Measurements from ENCODE around the gene ZBTB7C.

The ZBTB7C gene

DNA sequence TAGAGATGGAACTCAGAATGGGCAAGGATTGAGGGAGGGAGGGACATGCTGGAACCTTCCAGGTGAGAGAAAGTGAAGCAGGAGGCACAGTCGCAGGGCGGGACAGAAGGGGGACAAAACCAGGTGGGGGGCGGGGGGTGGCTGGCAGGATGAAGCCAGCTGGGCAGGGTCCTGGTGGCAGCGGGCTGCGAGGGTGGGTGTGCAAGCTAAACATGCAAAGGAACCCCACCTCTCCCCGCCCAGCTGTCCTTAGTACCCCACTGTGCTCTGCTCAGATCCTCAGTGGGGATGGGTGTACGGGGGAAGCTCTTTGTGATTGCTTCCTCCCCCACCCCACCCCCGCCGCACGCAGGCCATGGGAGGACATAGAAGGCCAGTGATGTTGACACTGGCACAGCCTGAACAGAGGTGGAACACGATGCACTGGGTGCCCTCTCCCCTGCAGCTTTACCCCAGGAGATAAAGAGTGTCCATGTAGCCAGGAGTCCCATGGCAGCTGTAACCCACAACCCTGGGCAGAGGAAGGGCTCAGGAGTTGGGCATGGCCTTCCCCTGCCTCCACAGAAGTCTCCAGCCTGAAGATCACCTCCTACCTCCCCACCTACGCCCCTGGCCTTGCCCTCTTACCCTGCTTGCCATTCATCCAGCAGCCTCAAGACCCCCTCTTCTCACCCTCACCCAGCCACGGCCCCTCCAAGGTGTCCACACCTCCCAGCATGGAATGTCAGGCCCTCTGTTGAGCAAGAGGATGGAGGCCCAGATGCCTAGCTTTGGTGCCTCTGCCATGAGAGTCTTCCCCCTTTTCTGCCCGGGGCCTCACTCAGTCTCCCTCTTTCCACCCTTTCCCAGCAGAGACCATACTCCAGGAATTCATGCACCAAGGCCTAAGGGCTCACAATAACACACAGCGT is 206.6 kb downstream of the ZBTB7C start:
- DNase-seq (ENCODE audit: extremely low spot score): no peak
- TF ChIP-seq TARDBP (IDR thresholded peaks at IDR 0.05) (no peak), HDGF (IDR thresholded peaks at IDR 0.05; ENCODE audit: borderline replicate concordance) (no peak), FOXM1 (IDR thresholded peaks at IDR 0.05; ENCODE audit: borderline replicate concordance) (no peak), LEF1 (IDR thresholded peaks at IDR 0.05; ENCODE audit: borderline replicate concordance) (no peak), SP1 (IDR thresholded peaks at IDR 0.05) (no peak), CTBP1 (IDR thresholded peaks at IDR 0.05; ENCODE audit: borderline replicate concordance) (no peak), FOXA1 (IDR thresholded peaks at IDR 0.05) (no peak), FOXK2 (IDR thresholded peaks at IDR 0.05) (no peak)
- ChIA-PET CTCF (no interaction called here), POLR2A (no interaction called here)

DNA sequence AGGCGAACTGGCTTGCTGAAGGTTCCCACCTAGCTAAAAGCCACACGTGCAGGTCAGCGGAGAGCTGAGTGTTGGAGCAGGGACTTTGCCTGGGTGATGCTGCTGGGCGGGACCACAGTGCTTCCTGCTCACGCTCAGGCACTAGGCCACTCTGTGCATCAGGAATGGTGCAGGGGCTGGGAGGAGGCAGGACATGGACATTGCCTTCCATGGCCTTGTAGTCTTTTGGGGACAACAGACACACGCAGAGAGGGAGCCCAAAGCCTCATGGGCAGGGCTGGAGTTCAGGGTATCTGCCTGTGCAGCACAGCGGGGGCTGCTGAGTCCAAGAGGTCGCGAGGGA is 207.2 kb downstream of the ZBTB7C start:
- no peak for TF ChIP-seq BHLHE40 (IDR thresholded peaks at IDR 0.05; ENCODE audit: borderline replicate concordance)
- no peak for TF ChIP-seq NFRKB (IDR thresholded peaks at IDR 0.05)
- TF ChIP-seq FOXA1 (IDR thresholded peaks at IDR 0.05): no peak
- DNase-seq (ENCODE audit: extremely low spot score): no peak
- ChIA-PET POLR2A (no interaction called here), CTCF (no interaction called here)

DNA sequence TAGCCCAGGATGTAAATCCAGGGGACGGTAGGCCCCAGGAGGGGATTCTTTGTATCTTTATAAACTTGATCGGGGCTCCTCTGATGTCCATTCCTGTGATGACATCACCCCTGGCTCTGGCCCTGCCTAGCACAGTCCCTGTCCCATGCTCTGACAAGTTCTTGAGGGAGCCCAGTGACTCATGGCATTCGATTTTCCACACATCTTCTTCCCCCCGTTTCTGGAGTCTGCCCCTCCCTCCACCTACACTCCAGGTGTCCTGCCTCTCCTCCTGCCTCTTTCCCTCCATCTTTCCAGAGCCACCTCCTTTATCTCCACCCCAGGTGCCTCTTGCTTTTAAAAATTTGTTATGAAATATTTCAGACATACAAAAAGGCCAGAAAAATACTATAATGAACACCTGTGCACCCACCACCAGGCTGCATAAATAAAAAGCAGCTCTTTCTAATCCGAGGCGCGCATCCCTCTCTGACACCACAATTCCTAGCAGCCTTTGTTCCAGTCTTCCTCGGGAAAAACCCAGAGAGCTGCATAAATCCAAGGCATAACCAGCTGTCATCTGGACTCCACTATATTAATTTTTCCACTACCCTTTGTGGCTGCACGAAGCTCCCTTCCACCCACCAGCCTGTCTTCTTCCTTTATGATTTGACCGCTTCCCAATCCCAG is 207.7 kb downstream of the ZBTB7C start:
- DNase-seq (ENCODE audit: extremely low spot score): no peak
- TF ChIP-seq LEF1 (IDR thresholded peaks at IDR 0.05; ENCODE audit: borderline replicate concordance) (no peak), TARDBP (IDR thresholded peaks at IDR 0.05) (no peak), FOXK2 (IDR thresholded peaks at IDR 0.05) (no peak), L3MBTL2 (conservative IDR thresholded peaks at IDR 0.05) (no peak)
- POLR2A ChIA-PET: no interaction called here
- CTCF ChIA-PET: no interaction called here

- TF ChIP-seq ELF4 (IDR thresholded peaks at IDR 0.05) (no peak), ZNF384 (IDR thresholded peaks at IDR 0.05) (no peak), BHLHE40 (IDR thresholded peaks at IDR 0.05; ENCODE audit: borderline replicate concordance) (no peak), CTBP1 (IDR thresholded peaks at IDR 0.05; ENCODE audit: borderline replicate concordance) (no peak), TARDBP (IDR thresholded peaks at IDR 0.05) (no peak), FOXK2 (IDR thresholded peaks at IDR 0.05) (no peak), HDGF (IDR thresholded peaks at IDR 0.05; ENCODE audit: borderline replicate concordance) (no peak), L3MBTL2 (conservative IDR thresholded peaks at IDR 0.05) (no peak), SP1 (IDR thresholded peaks at IDR 0.05) (no peak), SUZ12 (IDR thresholded peaks at IDR 0.05) (no peak), ARNT (IDR thresholded peaks at IDR 0.05) (no peak), FOXA1 (IDR thresholded peaks at IDR 0.05) (no peak), PKNOX1 (IDR thresholded peaks at IDR 0.05) (no peak), LEF1 (IDR thresholded peaks at IDR 0.05; ENCODE audit: borderline replicate concordance) (no peak), FOXM1 (IDR thresholded peaks at IDR 0.05; ENCODE audit: borderline replicate concordance) (no peak)
- ChIA-PET CTCF (no interaction called here), POLR2A (no interaction called here)
- DNase-seq (ENCODE audit: extremely low spot score): no peak
These were observed 208.4 kb downstream of the ZBTB7C start for GRCh38 chr18:48200631-48201336.

DNA sequence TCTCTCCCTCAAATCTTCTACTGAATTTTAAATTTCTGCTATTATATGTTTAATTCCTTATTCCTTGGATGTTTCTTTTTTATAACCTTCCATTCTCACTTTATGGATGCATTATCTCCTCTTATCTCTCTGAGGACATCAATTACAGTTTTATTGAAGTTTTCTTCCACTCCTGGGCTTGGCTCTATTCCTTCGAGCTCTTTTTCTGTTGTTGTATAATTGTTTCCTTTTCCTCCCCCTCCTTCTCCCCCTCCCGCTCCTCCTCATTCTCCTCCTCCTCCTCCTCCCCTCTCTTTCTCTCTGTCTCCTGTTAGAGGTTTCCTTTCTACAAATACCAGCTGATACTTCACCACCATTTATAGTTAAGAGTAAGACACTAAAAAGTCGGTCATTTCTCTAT is 209.8 kb downstream of the ZBTB7C start:
- ChIA-PET CTCF (no interaction called here), POLR2A (no interaction called here)
- DNase-seq (ENCODE audit: extremely low spot score): no peak
- TF ChIP-seq FOXK2 (IDR thresholded peaks at IDR 0.05): no peak
- TF ChIP-seq SP1 (IDR thresholded peaks at IDR 0.05): no peak
- no peak for TF ChIP-seq TARDBP (IDR thresholded peaks at IDR 0.05)
- TF ChIP-seq ARNT (IDR thresholded peaks at IDR 0.05): no peak

GRCh38 chr18:48197819-48198218 is 211.4 kb downstream of the ZBTB7C start:
- CTCF ChIA-PET: no interaction called here

DNA sequence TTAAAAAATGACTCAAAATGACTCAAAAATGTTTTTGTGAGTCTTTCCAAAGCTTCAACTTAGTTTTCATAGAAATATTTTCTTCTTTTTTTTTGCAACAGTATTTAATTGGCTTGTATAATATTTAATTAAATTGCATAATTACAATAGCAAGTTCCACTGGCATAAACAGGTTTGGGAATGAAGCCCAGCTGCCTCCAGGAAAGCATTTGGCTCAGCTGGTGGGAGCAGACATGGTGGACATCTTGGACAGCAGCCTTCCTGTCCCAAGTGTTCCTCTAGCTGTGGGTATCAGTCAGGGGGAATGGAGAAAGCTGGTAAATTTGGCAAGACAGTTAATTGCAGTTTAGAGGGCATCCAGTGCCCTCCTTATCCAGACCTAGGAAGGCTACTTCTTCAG is 213.4 kb downstream of the ZBTB7C start:
- TF ChIP-seq PKNOX1 (IDR thresholded peaks at IDR 0.05): no peak
- TF ChIP-seq ZNF384 (IDR thresholded peaks at IDR 0.05): no peak
- TF ChIP-seq LEF1 (IDR thresholded peaks at IDR 0.05; ENCODE audit: borderline replicate concordance): no peak
- no peak for TF ChIP-seq CTBP1 (IDR thresholded peaks at IDR 0.05; ENCODE audit: borderline replicate concordance)
- TF ChIP-seq NFRKB (IDR thresholded peaks at IDR 0.05): no peak
- CTCF ChIA-PET: no interaction called here
- POLR2A ChIA-PET: no interaction called here
- DNase-seq (ENCODE audit: extremely low spot score): no peak

More at GRCh38 chr18:48197819-48198218, 211.4 kb downstream of the ZBTB7C start:
- TF ChIP-seq LEF1 (IDR thresholded peaks at IDR 0.05; ENCODE audit: borderline replicate concordance) (no peak), ELF4 (IDR thresholded peaks at IDR 0.05) (no peak)
- POLR2A ChIA-PET: no interaction called here
- DNase-seq (ENCODE audit: extremely low spot score): no peak
